Adrenal gland (tissue), 12 donors: ENCODE results near the gene FUBP1. TPM values are rescaled to one million over a fixed set of nuclear protein-coding genes. Genes with fewer than 3 reads are reported as not detected.

Source experiments
- DNase-seq, 7 donors: peaks; one replicate each; pipeline ENCODE4 v3.0.0-alpha.2; 2019 to 2020
- H3K27ac ChIP-seq, 5 donors: fragments of 200-600 bp; sonication (generic) in 4 of 5; 1 replicate in 3 of 5; 2 replicates in 2 of 5; pipeline versions ENCODE4 v1.5.1 to v1.8.0; 2016 to 2020; ENCODE audit warnings: mild to moderate bottlenecking in 1 of 5
- H3K27me3 ChIP-seq: fragments of 200-600 bp; 2 replicates; pipeline ENCODE4 v1.8.0; 2021
- H3K36me3 ChIP-seq, 2 donors: fragments of 200-600 bp; replicated peaks in 1 of 2; 1 replicate in 1 of 2; 2 replicates in 1 of 2; pipeline versions ENCODE4 v1.5.1 to v1.8.0; 2018 to 2022
- H3K4me1 ChIP-seq, 2 donors: fragments of 200-600 bp; replicated peaks in 1 of 2; 1 replicate in 1 of 2; 2 replicates in 1 of 2; pipeline versions ENCODE4 v1.5.1 to v1.8.0; 2018 to 2021
- H3K4me3 ChIP-seq, 4 donors: fragments of 200-600 bp; sonication (generic) in 3 of 4; one replicate each; pipeline ENCODE4 v1.5.1; 2016 to 2018
- H3K9me3 ChIP-seq, 3 donors: fragments of 200-600 bp; sonication (generic) in 1 of 3; replicated peaks in 1 of 3; 1 replicate in 2 of 3; 2 replicates in 1 of 3; pipeline versions ENCODE4 v1.5.1 to v1.8.0; 2016 to 2021
- POLR2A ChIP-seq, 2 donors: fragments of 450-650 bp; IDR thresholded peaks; one replicate each; pipeline ENCODE4 v1.6.1; 2017; ENCODE audit warnings: antibody characterized with exemption in 2 of 2, mild to moderate bottlenecking in 2 of 2, moderate library complexity in 1 of 2
- WGBS, 4 donors: extraction: QIAGEN DNeasy Blood & Tissue Kit in 2 of 4; methylation state at CpG; one replicate each; pipeline versions ENCODE4 v1.1.5 to v1.1.7; 2013 to 2017; 5-methylcytosine and 5-hydroxymethylcytosine counted together
- intact Hi-C, 2 donors: fragments of 100-400 bp; cut with DNase I; formaldehyde crosslinking; loops; one replicate each; pipeline versions ENCODE4 v1.14.1 to v1.15.0; 2022 to 2023
- polyA plus RNA-seq, 3 donors: library from polyadenylated mRNA; stranded (reverse); fragments of 200-250 nt in 2 of 3; fragments of 350-450 nt in 1 of 3; fragmentation: Illumina TruSeq in 1 of 3; extraction: RNeasy Lipid Tissue Mini Kit (QIAGEN cat#74804) in 1 of 3; gene quantifications; one replicate each; pipeline ENCODE4 v1.2.3, GENCODE V29; 2013 to 2014
- total RNA-seq, 9 donors: library from RNA; depleted of rRNA in 4 of 9; stranded (reverse); fragments of >200 nt in 4 of 9; fragments of 120-200 nt in 1 of 9; fragmentation: NEBNext Ultra II Directional in 1 of 9; extraction: Animal tissue kit (Norgen Biotek cat#: 25700) in 1 of 9; gene quantifications; one replicate each; pipeline versions ENCODE4 v1.1.0 to v1.2.4, GENCODE V29; 2013 to 2023
- TF ChIP-seq, protein P1 (sequence below), 6 experiments: fragments of 450-650 bp in 4 of 6; fragments of 200-600 bp in 2 of 6; sonication (generic) in 1 of 6; IDR thresholded peaks; 1 replicate in 5 of 6; 2 replicates in 1 of 6; pipeline versions ENCODE4 v1.5.1 to v1.8.0; 2016 to 2021; ENCODE audit warnings: antibody characterized with exemption in 6 of 6, mild to moderate bottlenecking in 2 of 6, moderate library complexity in 1 of 6
- donor health status: healthy with polysubstance abuse.
- donor health status: Bipolar disorder and iron deficiency.
- donor health status: DM: yes; HTN: yes; CAD: no.
- donor health status: DM: no; HTN: no; CAD: no.
- donor health status: DM: no; HTN: no; CAD: no.
- donor health status: DM: yes; HTN: yes; CAD: no.

Gene FUBP1
- total and polyA plus RNA-seq, 12 donors, result 37.3 to 177 (median 108) TPM

DNA sequence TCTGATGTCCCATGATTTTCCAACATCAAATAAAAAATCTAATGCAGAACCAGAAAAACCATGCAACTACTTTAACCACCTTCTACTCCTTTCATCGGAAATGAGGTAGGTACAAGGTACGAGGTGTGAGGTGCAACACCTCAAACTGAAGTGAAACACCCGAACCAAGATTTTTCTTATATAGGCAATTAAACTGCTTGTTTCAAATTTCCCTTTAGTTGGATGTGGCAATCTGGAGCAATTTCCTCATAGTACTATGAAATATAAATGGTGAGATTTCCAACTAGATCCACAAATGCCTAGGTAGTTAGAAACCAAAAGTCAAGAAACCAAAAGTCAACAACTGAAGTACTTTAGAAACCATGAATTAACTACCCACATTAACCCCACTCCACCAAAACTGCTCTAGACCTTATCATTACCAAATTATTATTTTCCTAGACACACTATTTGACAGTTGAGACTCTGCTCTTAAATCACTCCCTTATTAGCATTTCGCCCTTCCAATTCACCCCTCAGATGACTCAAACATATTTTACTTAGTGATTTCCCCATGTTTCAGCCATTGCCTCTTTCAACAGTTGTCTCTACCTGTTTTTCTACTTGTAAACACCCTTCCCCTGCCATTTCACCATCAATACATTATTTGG lies 37.8 kb downstream of the FUBP1 start:
- intact Hi-C loops, result no loop called here
- Histone ChIP-seq H3K4me1 (no peaks in the 10 kb centered on the region), H3K36me3 (peaks cover 0 to 30% of the 10 kb centered on the region in 2 donors), H3K27me3 (no peaks in the 10 kb centered on the region), H3K9me3 (no peaks in the 10 kb centered on the region), H3K4me3 (no peak overlapping the region), H3K27ac (no peak overlapping the region)
- WGBS, 4 donors, result 91 to 96% (median 93%) methylated on average over 4 of the region's 4 CpGs
- no peak for TF ChIP-seq POLR2A (IDR thresholded peaks at IDR 0.05)
- TF ChIP-seq, protein P1, sequence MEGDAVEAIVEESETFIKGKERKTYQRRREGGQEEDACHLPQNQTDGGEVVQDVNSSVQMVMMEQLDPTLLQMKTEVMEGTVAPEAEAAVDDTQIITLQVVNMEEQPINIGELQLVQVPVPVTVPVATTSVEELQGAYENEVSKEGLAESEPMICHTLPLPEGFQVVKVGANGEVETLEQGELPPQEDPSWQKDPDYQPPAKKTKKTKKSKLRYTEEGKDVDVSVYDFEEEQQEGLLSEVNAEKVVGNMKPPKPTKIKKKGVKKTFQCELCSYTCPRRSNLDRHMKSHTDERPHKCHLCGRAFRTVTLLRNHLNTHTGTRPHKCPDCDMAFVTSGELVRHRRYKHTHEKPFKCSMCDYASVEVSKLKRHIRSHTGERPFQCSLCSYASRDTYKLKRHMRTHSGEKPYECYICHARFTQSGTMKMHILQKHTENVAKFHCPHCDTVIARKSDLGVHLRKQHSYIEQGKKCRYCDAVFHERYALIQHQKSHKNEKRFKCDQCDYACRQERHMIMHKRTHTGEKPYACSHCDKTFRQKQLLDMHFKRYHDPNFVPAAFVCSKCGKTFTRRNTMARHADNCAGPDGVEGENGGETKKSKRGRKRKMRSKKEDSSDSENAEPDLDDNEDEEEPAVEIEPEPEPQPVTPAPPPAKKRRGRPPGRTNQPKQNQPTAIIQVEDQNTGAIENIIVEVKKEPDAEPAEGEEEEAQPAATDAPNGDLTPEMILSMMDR (IDR thresholded peaks at IDR 0.05), result no peak
- DNase-seq, result no peak

DNA sequence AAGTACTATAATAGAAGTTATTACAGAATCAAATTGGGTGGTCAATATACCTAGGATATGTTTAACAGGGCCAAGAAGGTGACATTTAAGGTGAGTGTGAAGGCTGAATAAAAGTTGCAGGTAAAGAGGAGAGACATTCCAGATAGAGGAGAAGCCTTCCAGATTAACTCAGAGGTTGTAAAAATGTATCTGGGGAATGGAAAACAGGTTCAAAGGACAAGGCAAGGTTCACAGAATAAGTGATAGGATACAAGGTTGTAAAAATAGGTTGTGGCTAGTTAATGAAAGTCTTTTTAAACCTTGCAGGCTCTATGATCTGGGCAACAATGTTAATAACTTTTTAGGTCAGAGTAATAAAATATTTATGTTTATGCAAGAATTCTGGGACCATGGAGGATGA lies 40.2 kb downstream of the FUBP1 start:
- no peak overlapping the region for H3K27ac ChIP-seq
- no peak for TF ChIP-seq POLR2A (IDR thresholded peaks at IDR 0.05)
- TF ChIP-seq, protein P1 (IDR thresholded peaks at IDR 0.05), result no peak
- H3K36me3 ChIP-seq, result peaks cover 0 to 12% of the 10 kb centered on the region in 2 donors
- DNase-seq, result no peak
- H3K4me1 ChIP-seq, result no peaks in the 10 kb centered on the region
- intact Hi-C loops, result no loop called here
- H3K27me3 ChIP-seq, result no peaks in the 10 kb centered on the region
- H3K4me3 ChIP-seq, result no peak overlapping the region
- no peaks in the 10 kb centered on the region for H3K9me3 ChIP-seq

DNA sequence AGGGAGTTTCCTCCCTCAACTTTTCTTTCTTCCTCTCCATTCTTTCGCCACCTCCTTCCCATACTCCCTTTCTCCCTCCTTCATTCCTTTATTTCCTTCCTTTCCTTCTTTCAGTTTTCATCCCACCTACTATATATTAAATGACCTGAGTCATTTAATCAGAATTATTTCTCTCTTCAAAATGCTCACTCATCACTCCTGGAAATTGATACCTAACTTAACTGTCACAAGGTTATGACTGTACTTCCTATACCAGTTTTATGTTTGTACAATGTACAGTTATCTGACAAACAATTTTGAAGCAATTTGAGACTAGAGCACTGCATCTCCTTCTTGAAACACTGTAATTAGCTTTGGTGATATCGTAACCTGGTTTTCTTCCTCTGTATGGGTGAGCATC lies 49.1 kb downstream of the FUBP1 start:
- no peaks in the 10 kb centered on the region for H3K9me3 ChIP-seq
- WGBS, 4 donors, result 94 to 98% (median 96%) methylated on average over 2 of the region's 2 CpGs
- intact Hi-C loops, result no loop called here
- TF ChIP-seq, protein P1 (IDR thresholded peaks at IDR 0.05), result no peak
- TF ChIP-seq POLR2A (IDR thresholded peaks at IDR 0.05), result no peak
- no peak overlapping the region for H3K27ac ChIP-seq
- no peak for DNase-seq
- H3K36me3 ChIP-seq, result peaks cover 0 to 4% of the 10 kb centered on the region in 2 donors
- no peaks in the 10 kb centered on the region for H3K27me3 ChIP-seq
- H3K4me3 ChIP-seq, result no peak overlapping the region
- no peaks in the 10 kb centered on the region for H3K4me1 ChIP-seq

DNA sequence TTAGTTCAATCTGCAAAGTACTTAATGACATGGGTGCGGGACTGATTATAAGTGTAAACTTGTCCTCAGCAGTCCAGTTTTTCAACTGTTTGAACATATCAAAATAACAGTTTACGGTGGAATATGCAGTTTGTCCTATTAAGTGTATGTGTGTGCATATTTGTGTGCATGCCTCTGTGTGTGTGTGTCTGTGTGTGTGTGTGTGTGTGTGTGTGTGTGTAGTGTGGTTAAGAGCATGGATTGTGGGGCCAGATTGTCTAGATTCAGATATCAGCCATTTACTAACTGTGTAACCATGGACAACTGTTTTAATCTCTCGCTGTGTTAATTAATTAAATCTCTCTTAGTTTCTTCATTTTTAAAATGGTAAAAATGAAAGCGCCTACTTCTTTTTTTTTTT lies 51.5 kb downstream of the FUBP1 start:
- no peak overlapping the region for H3K27ac ChIP-seq
- H3K27me3 ChIP-seq, result no peaks in the 10 kb centered on the region
- WGBS, 4 donors, result 88 to 92% (median 89%) methylated on average over 4 of the region's 4 CpGs
- DNase-seq, result no peak
- no peaks in the 10 kb centered on the region for H3K4me1 ChIP-seq
- intact Hi-C loops, result no loop called here
- H3K36me3 ChIP-seq, result peaks cover 0 to 4% of the 10 kb centered on the region in 2 donors
- H3K9me3 ChIP-seq, result no peaks in the 10 kb centered on the region
- no peak overlapping the region for H3K4me3 ChIP-seq
- TF ChIP-seq POLR2A (IDR thresholded peaks at IDR 0.05), result no peak
- TF ChIP-seq, protein P1 (IDR thresholded peaks at IDR 0.05), result no peak
